ENCODE data around the gene RBMS3.
"Not testable (repeated sequence)": the region's sequence is repeated elsewhere in the genome, so short reads cannot be mapped to it uniquely, and the experiment has no call there.

The RBMS3 gene

GRCh38 chr3:29991198-29991597 is 710.3 kb downstream of the RBMS3 start:
- no peak for DNase-seq

- DNase-seq, result no peak
Observed at GRCh38 chr3:30002797-30003196, 721.9 kb downstream of the RBMS3 start.

GRCh38 chr3:30003741-30004140 is 722.9 kb downstream of the RBMS3 start:
- DNase-seq, result no peak

GRCh38 chr3:30004481-30004880 is 723.6 kb downstream of the RBMS3 start:
- DNase-seq, result no peak

GRCh38 chr3:30006111-30006510 is 725.2 kb downstream of the RBMS3 start:
- DNase-seq, result no peak

GRCh38 chr3:30007668-30008067 is 726.8 kb downstream of the RBMS3 start:
- no peak for DNase-seq

- no peak for DNase-seq
Observed at GRCh38 chr3:30011237-30011803, 730.4 kb downstream of the RBMS3 start.

- peak; percentile 30 for DNase-seq
Observed at GRCh38 chr3:30012941-30013543, 732.2 kb downstream of the RBMS3 start.

GRCh38 chr3:30017901-30018300 is 737.0 kb downstream of the RBMS3 start:
- no peak for DNase-seq

GRCh38 chr3:30020380-30020779 is 739.5 kb downstream of the RBMS3 start:
- DNase-seq, result no peak

- no peak for DNase-seq
Observed at GRCh38 chr3:30024466-30024865, 743.6 kb downstream of the RBMS3 start.

- no peak for DNase-seq
Observed at GRCh38 chr3:30026851-30027250, 746.0 kb downstream of the RBMS3 start.

GRCh38 chr3:30034246-30034991 is 753.5 kb downstream of the RBMS3 start:
- DNase-seq, result no peak

GRCh38 chr3:30035935-30036567 is 755.2 kb downstream of the RBMS3 start:
- no peak for DNase-seq

- no peak for DNase-seq
Observed at GRCh38 chr3:30040126-30040525, 759.3 kb downstream of the RBMS3 start.

- DNase-seq, result not testable (repeated sequence)
Observed at GRCh38 chr3:30041481-30041880, 760.6 kb downstream of the RBMS3 start.

GRCh38 chr3:30042274-30042859 is 761.5 kb downstream of the RBMS3 start:
- DNase-seq, result peak; percentile 5

- DNase-seq, result no peak
Observed at GRCh38 chr3:30042916-30043555, 762.2 kb downstream of the RBMS3 start.

GRCh38 chr3:30044515-30044914 is 763.6 kb downstream of the RBMS3 start:
- no peak for DNase-seq

- no peak for DNase-seq
Observed at GRCh38 chr3:30048431-30048830, 767.6 kb downstream of the RBMS3 start.

GRCh38 chr3:30050116-30050515 is 769.2 kb downstream of the RBMS3 start:
- DNase-seq, result not testable (repeated sequence)

GRCh38 chr3:30059240-30059639 is 778.4 kb downstream of the RBMS3 start:
- no peak for DNase-seq
